Activated T-helper 17 cell treated with anti-CD3 and anti-CD28 coated beads, Interleukin-2, amount 50 U/mL, for 72 hours (primary cell): ENCODE results near the gene SLC25A6. TPM values are rescaled to one million over a fixed set of nuclear protein-coding genes. Genes with fewer than 3 reads are reported as not detected.

Source experiments
- total RNA-seq, 2 donors: library from RNA; stranded (reverse); gene quantifications; one replicate each; pipeline ENCODE4 v1.2.3, GENCODE V29; 2022

Gene SLC25A6
- total RNA-seq, 2 donors from 2014 or later = 373 to 401 TPM

Other genes with a start within 250 kb of the SLC25A6 start
- 1 to 10 TPM in 1 of 2 donors, under 1 TPM in 1; 0.63 to 1.4 TPM for gene CRLF2, start 179.5 kb downstream of the SLC25A6 start, total RNA-seq
- under 1 TPM; 0.13 to 0.34 TPM for gene CSF2RA, start 123.3 kb downstream of the SLC25A6 start, total RNA-seq
- gene IL3RA, start 55.3 kb downstream of the SLC25A6 start, total RNA-seq = 1 to 10 TPM in 1 of 2 donors, under 1 TPM in 1; 0.52 to 1.2 TPM
- gene ASMTL, start 60.8 kb upstream of the SLC25A6 start, total RNA-seq = 10 to 100 TPM; 50.6 to 65.5 TPM
- 100 to 1,000 TPM in 1 of 2 donors, 10 to 100 TPM in 1; 89.0 to 105 TPM for gene P2RY8, start 145.1 kb upstream of the SLC25A6 start, total RNA-seq
- gene AKAP17A, start 199.5 kb upstream of the SLC25A6 start, total RNA-seq = 10 to 100 TPM; 54.3 to 79.4 TPM
- 1 to 10 TPM; 2.0 to 8.9 TPM for gene ASMT, start 222.9 kb upstream of the SLC25A6 start, total RNA-seq